ENCODE data around the gene LZTFL1.

The LZTFL1 gene

DNA sequence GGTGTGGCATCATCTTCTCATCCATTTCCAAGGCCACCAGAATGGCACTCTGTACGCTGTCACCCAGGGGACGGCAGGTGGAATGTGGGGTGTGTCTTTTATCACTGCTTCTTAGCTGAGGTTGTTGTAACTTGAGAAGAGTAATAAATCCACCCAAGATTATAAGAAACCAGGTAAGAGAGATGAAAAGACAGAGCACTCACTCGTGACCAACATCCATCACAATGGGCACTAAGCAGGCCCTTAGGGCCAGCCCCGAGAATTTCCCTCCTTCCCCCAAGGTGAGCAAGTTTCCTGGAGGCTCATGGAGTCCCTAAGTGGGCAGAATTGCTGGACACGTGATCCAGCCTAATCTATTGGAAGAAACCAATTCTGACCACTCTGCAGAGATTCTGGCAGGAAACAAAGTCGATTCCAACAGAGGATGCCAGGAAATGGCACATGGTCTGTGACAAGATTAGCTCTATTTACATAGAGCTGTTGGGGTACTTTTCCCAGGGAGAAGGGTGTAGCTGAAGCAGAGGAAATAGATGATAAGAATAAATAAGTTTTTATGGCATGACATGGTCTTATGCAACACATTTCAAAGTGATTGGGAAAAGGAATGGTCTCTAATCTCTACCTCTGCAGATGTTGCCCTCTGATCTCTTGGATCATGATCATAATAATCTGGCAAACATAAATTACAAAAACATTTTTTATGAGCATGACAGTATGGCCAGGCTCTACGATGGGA lies 68.0 kb downstream of the LZTFL1 start:
- DNase-seq (ENCODE audit: extremely low read depth, low read depth): no peak
- no peak for TF ChIP-seq CTCF (IDR thresholded peaks at IDR 0.05; ENCODE audit: low read depth, low read length)
